IPS-NIHi7 (cell line): ENCODE data around the gene EML6.
"Not testable (repeated sequence)": the region's sequence is repeated elsewhere in the genome, so short reads cannot be mapped to it uniquely, and the experiment has no call there.

Experiments
- DNase-seq: peaks from one replicate; pipeline ENCODE4 v3.0.0; 2012; ENCODE audit warnings: mixed read lengths; ENCODE audit errors: extremely low spot score

The EML6 gene

DNA sequence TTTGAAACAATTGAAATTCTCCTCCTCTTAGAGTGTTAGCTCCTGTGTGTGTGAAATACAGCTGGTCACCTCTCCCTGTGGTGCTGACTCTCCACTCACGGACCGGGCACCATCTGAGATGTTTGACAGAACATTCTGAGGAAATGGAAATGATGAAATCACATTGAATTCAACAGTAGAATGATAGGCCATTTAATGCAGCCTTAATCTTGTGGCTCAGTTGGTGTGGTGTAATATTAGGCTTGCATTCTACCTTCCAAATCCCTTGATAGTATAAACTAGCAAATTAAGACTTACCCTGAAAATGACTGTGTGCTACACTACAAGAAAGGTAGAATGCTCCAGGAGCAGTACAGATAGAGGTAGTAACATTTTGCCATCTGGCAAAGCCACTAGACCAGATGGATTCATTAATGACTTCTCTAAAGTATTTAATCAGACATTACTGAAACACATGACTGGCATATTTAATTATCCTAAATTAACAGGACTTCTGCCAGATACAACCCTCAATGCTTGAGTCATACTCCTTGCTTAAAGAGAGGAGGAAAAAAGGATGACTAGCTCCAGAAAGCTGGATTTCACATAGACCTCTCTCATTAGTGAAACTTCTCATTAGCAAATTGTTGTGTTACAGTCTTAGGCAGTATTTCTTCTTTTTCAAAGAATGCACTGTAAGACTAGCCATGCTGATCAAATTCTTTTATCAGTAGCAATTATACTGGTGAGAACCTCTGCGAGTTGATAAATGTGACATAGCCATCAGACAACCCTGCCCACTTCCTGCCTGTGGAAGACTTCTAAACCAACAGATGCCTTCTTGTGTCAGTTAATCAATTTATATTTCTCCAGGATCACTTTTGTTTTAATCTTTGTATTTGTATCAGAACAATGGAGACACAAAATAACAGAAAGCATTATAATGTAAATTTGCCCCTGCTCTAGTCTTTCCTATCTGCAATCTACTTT lies 80.6 kb downstream of the EML6 start:
- DNase-seq, result no peak

GRCh38 chr2:54805255-54805654 lies 81.8 kb downstream of the EML6 start:
- DNase-seq, result no peak

- no peak for DNase-seq
Measured at GRCh38 chr2:54806975-54807374, 83.5 kb downstream of the EML6 start.

GRCh38 chr2:54808661-54809060 lies 85.2 kb downstream of the EML6 start:
- DNase-seq, result no peak

DNA sequence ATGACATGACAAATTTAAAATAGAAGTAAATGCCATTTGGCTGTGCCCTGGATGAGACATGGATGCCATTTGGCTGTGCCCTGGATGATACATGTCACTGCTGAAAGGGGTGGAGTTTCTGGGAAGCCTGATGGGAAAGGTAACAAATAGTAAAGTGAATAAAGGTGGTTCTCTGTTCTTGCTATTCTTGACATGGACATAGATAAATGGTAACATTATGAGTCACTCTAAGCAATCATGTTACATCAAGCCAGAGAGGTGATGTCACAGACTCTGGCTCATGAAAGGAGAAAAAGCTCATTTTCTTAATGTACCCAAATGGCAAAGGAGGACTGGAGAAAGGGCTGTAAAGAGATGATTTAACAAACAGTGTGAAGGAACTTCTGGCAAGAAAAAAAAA lies 86.4 kb downstream of the EML6 start:
- DNase-seq, result no peak

- DNase-seq, result no peak
Measured at GRCh38 chr2:54810246-54810645, 86.8 kb downstream of the EML6 start.

DNA sequence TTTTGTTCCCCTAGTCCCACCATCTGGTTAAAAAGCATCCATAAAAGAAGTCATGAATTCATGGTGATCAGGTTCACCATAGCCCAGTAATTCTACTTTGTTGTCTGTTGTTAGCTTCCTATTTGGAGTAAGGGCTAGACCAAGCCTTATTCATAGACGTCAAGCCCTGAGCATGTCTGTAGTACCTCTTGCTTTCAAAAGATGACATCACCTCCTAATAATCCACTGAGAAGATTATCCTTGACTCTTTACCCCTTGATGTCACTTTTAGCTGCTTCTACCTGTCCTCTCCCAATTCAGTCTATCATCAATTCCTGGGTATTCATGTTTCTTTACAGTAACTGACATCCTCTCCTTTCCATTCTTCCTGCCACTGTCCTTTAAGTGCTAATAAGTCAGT lies 90.1 kb downstream of the EML6 start:
- no peak for DNase-seq

GRCh38 chr2:54814389-54815147 lies 91.1 kb downstream of the EML6 start:
- no peak for DNase-seq

DNA sequence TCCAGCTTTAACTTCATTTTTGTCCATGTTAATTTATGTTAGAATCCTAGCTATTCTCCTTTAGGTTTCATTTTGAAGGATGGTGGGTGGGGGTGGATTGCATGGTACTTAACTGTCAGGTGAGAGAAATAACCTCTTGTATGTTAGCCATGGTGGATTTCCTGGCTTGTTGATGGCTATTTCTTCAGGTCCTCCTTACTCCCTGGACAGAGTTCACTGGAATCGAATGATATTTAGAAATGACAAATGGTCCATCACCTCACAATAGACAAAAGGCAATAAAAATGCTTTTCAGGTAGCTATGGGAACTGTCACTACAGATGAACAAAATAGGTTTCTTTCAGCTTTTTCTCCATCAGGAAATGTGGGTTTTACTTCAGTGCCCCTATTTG lies 91.7 kb downstream of the EML6 start:
- DNase-seq, result no peak

- DNase-seq, result no peak
Measured at GRCh38 chr2:54818226-54818625, 94.8 kb downstream of the EML6 start.

GRCh38 chr2:54820558-54820957 lies 97.1 kb downstream of the EML6 start:
- no peak for DNase-seq

- no peak for DNase-seq
Measured at GRCh38 chr2:54824567-54824966, 101.1 kb downstream of the EML6 start.

DNA sequence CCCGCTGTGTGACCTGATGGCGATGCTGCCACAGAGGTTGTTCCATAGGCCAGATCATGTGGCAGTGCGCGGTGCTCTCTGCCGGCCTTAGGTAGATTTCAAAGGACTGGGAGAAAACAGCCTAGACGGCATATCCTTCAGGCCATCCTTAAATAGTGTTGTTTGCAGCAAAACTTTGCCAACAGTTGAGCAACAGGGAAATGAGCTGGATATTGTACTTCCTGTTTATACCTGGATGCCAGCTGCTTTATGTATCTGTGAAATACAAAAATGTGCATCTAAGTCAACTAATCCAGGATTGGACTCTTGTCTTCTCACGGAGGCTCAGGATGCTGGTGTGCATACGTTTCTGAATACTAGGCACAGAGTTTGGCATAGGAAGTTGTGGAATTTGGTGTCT lies 107.1 kb downstream of the EML6 start:
- no peak for DNase-seq

GRCh38 chr2:54831480-54831879 lies 108.0 kb downstream of the EML6 start:
- DNase-seq, result no peak

GRCh38 chr2:54834721-54835120 lies 111.3 kb downstream of the EML6 start:
- DNase-seq, result no peak

DNA sequence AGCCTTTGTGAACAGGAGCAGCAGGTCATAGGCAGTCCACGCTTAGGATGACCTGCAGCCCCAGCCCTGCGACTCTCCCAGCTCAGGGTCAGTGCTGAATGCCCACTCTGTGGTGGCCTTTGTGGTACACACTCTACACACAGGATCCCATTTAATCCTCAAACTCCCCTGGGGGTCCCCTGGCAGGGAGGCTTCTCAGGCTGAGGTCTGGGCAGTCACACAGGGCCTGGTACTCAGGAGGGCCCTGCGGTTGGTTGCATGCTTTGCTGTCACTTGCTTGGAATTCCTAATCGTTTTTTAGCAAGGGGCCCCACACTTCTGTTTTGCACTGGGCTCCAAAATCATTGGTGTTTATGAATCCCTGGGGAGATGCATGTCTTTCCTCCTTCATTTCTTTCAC lies 113.0 kb downstream of the EML6 start:
- DNase-seq, result no peak

- DNase-seq, result peak; percentile 74
Measured at GRCh38 chr2:54838585-54839035, 115.1 kb downstream of the EML6 start.

GRCh38 chr2:54839461-54840255 lies 116.2 kb downstream of the EML6 start:
- DNase-seq, result no peak

DNA sequence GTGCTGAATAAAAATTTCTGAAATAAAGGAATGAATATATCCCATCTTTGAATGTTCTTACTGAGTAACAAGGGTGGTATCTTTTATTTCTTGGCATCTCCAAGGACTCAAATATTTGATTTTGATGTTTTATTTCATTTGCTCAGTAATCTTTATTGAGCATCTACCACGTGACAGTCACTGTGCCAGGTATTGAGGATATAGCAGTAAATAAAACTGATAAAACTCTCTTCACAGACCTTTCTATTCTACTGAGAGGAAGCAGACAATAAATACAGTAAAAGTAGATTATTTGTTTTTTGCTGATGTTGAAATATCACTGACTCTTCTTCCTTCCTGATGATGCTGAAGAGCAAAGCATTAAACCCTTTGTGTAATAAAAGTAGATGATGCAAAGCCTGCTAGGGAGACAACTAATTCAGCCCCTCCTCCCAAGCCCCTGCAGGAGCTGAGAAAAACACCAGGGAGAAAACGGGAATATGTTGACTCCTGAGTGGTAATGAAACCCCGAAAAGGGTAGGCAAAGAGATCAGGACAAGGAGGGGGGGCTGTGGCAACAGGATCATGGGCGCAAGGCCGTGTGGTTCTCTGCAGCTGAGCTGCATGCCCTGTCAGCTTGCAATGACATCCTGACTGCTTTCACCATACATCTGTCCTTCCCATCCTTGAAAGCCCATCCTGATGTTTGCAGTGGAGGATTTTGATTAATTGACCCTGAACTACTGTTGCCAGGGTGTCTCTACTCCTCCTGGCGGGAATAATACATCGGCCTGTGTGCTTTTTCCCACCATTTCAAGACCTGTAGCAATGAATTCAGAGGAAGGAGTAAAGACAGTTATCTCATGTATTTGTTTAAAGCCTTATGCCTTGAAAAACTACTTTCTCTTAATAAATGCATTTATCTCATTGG lies 117.4 kb downstream of the EML6 start:
- no peak for DNase-seq

GRCh38 chr2:54841500-54841899 lies 118.0 kb downstream of the EML6 start:
- DNase-seq, result not testable (repeated sequence)

DNA sequence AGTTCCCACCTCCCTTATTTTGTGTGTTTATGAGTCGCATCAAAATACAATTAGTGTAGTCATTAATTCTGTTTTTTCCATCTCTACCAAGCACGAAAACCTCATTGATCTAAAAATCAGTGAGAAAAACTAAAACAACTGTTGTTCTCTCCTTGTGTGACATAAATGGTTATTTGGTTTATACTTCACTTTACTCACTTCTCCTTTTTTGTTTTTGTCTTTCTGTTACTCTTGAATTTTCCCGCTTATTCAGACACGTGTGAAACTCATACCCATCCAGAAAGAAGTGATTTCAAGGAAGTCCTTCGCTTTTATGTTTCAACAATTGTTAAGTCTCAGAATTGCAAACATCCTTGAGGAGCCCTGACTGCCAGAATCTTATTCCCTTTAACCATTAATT lies 121.6 kb downstream of the EML6 start:
- DNase-seq, result no peak
